Muscle layer of colon (tissue), 2 donors: ENCODE results near the gene PHACTR3.

ENCODE experiments used
- H3K27ac ChIP-seq: one replicate; pipeline ENCODE4 v1.7.0; 2013; ENCODE audit warnings: low read depth, mild to moderate bottlenecking, low read length, moderate library complexity
- H3K27me3 ChIP-seq, 2 donors: one replicate each; pipeline ENCODE4 v1.7.0; 2013; ENCODE audit warnings: low read length in 2 of 2, mild to moderate bottlenecking in 2 of 2; ENCODE audit not compliant: insufficient read depth in 2 of 2, control insufficient read depth in 1 of 2
- H3K36me3 ChIP-seq: one replicate; pipeline ENCODE4 v1.7.0; 2013; ENCODE audit warnings: mild to moderate bottlenecking, low read length; ENCODE audit not compliant: insufficient read depth
- H3K4me1 ChIP-seq: one replicate; pipeline ENCODE4 v1.7.0; 2013; ENCODE audit warnings: mild to moderate bottlenecking, low read length; ENCODE audit not compliant: insufficient read depth
- H3K4me3 ChIP-seq, 2 donors: one replicate each; pipeline ENCODE4 v1.7.0; 2013; ENCODE audit warnings: low read length in 2 of 2, low read depth in 1 of 2, mild to moderate bottlenecking in 1 of 2, moderate library complexity in 1 of 2
- H3K9ac ChIP-seq: one replicate; pipeline ENCODE4 v1.7.0; 2013; ENCODE audit warnings: low read length
- H3K9me3 ChIP-seq: one replicate; pipeline ENCODE4 v1.7.0; 2013; ENCODE audit warnings: mild to moderate bottlenecking, low read length
- donor health status: abdominal sarcoma.
- donor health status: Adenocarcinoma of cecum.

Gene PHACTR3

GRCh38 chr20:59575653-59576052, 28.7 kb upstream of the PHACTR3 start:
- H3K36me3 ChIP-seq, result no peaks in the 10 kb centered on the region
- no peaks in the 10 kb centered on the region for H3K9me3 ChIP-seq
- no peak overlapping the region for H3K4me3 ChIP-seq
- no peak overlapping the region for H3K9ac ChIP-seq
- no peaks in the 10 kb centered on the region for H3K4me1 ChIP-seq
- H3K27me3 ChIP-seq, result peaks cover 15 to 44% of the 10 kb centered on the region in 2 donors
- no peak overlapping the region for H3K27ac ChIP-seq

- H3K4me1 ChIP-seq, result no peaks in the 10 kb centered on the region
- no peaks in the 10 kb centered on the region for H3K9me3 ChIP-seq
- no peak overlapping the region for H3K9ac ChIP-seq
- no peak overlapping the region for H3K4me3 ChIP-seq
- H3K36me3 ChIP-seq, result no peaks in the 10 kb centered on the region
- no peak overlapping the region for H3K27ac ChIP-seq
- peaks cover 15 to 40% of the 10 kb centered on the region in 2 donors for H3K27me3 ChIP-seq
These were observed 28.0 kb upstream of the PHACTR3 start for GRCh38 chr20:59576216-59576953.

- Histone ChIP-seq H3K27me3 (peaks cover 15 to 33% of the 10 kb centered on the region in 2 donors), H3K4me3 (no peak overlapping the region), H3K27ac (no peak overlapping the region), H3K36me3 (no peaks in the 10 kb centered on the region), H3K4me1 (no peaks in the 10 kb centered on the region), H3K9ac (no peak overlapping the region), H3K9me3 (no peaks in the 10 kb centered on the region)
These were observed 27.1 kb upstream of the PHACTR3 start for GRCh38 chr20:59577037-59577808.

- H3K4me1 ChIP-seq, result no peaks in the 10 kb centered on the region
- H3K9ac ChIP-seq, result no peak overlapping the region
- H3K9me3 ChIP-seq, result no peaks in the 10 kb centered on the region
- peaks cover 15 to 30% of the 10 kb centered on the region in 2 donors for H3K27me3 ChIP-seq
- H3K4me3 ChIP-seq, result no peak overlapping the region
- H3K36me3 ChIP-seq, result no peaks in the 10 kb centered on the region
- no peak overlapping the region for H3K27ac ChIP-seq
These were observed 26.4 kb upstream of the PHACTR3 start for GRCh38 chr20:59577809-59578435.

- Histone ChIP-seq H3K9me3 (no peaks in the 10 kb centered on the region), H3K36me3 (no peaks in the 10 kb centered on the region), H3K4me3 (no peak overlapping the region), H3K9ac (no peak overlapping the region), H3K27ac (no peak overlapping the region), H3K4me1 (no peaks in the 10 kb centered on the region), H3K27me3 (peaks cover 15 to 30% of the 10 kb centered on the region in 2 donors)
These were observed 25.6 kb upstream of the PHACTR3 start for GRCh38 chr20:59578436-59579403.

GRCh38 chr20:59579404-59580145, 24.8 kb upstream of the PHACTR3 start:
- H3K9me3 ChIP-seq, result no peaks in the 10 kb centered on the region
- H3K9ac ChIP-seq, result no peak overlapping the region
- H3K27ac ChIP-seq, result no peak overlapping the region
- no peaks in the 10 kb centered on the region for H3K4me1 ChIP-seq
- no peak overlapping the region for H3K4me3 ChIP-seq
- H3K36me3 ChIP-seq, result no peaks in the 10 kb centered on the region
- H3K27me3 ChIP-seq, result peaks cover 15 to 30% of the 10 kb centered on the region in 2 donors

GRCh38 chr20:59580146-59580946, 24.0 kb upstream of the PHACTR3 start:
- Histone ChIP-seq H3K36me3 (no peaks in the 10 kb centered on the region), H3K4me1 (no peaks in the 10 kb centered on the region), H3K27me3 (peaks cover 15 to 27% of the 10 kb centered on the region in 2 donors), H3K27ac (no peak overlapping the region), H3K9me3 (no peaks in the 10 kb centered on the region), H3K4me3 (no peak overlapping the region), H3K9ac (no peak overlapping the region)

- Histone ChIP-seq H3K9me3 (no peaks in the 10 kb centered on the region), H3K4me1 (no peaks in the 10 kb centered on the region), H3K27me3 (peaks cover 11 to 21% of the 10 kb centered on the region in 2 donors), H3K4me3 (no peak overlapping the region), H3K36me3 (no peaks in the 10 kb centered on the region), H3K27ac (no peak overlapping the region), H3K9ac (no peak overlapping the region)
These were observed 23.3 kb upstream of the PHACTR3 start for GRCh38 chr20:59580991-59581401.

GRCh38 chr20:59581993-59582679, 22.2 kb upstream of the PHACTR3 start:
- no peaks in the 10 kb centered on the region for H3K9me3 ChIP-seq
- H3K4me1 ChIP-seq, result no peaks in the 10 kb centered on the region
- H3K4me3 ChIP-seq, result no peak overlapping the region
- no peak overlapping the region for H3K9ac ChIP-seq
- H3K27me3 ChIP-seq, result peaks cover 0 to 10% of the 10 kb centered on the region in 2 donors
- H3K36me3 ChIP-seq, result no peaks in the 10 kb centered on the region
- no peak overlapping the region for H3K27ac ChIP-seq
